K562 (cell line): ENCODE measurements around the gene FBXW10B. TPM values are rescaled to one million over a fixed set of nuclear protein-coding genes. Genes with fewer than 3 reads are reported as not detected.

Experiments
- ATAC-seq: fragments of 200-7000 bp; cut with Tn5 transposase; 3 replicates; pipeline ENCODE4 v1.9.1; 2020; ENCODE audit warnings: moderate library complexity
- BruUV-seq: library from RNA; stranded (reverse); fragments of 400-500 nt; replicated peaks from 2 replicates; lab custom pipeline; 2021; lab: Mats Ljungman, UMichigan
- CTCF ChIA-PET: fragments of 300-600 bp; formaldehyde crosslinking; extraction: SDS; loops from one replicate; lab custom pipeline; 2021; ENCODE audit warnings: low intra/inter-chr PET ratio; lab: Yijun Ruan, JAX
- POLR2A ChIA-PET: fragments of 300-600, 350-650 bp; sonication (Branson Sonifier 250); formaldehyde crosslinking; extraction: SDS; loops from one replicate; lab custom pipeline; 2021; ENCODE audit warnings: antibody characterized with exemption, inconsistent platforms; lab: Yijun Ruan, JAX
- DNase-seq, 4 experiments: peaks; one replicate each; pipeline versions ENCODE4 v3.0.0 to v3.0.0-alpha.2; 2011 to 2018; ENCODE audit warnings: low spot score in 3 of 4, mixed read lengths in 3 of 4; ENCODE audit errors: extremely low read depth in 1 of 4
- FAIRE-seq: peaks from 2 replicates; lab custom pipeline; 2011; peaks lifted over from hg19 to GRCh38; lab: Jason Lieb, UNC
- H2AFZ ChIP-seq: 2 replicates; pipeline ENCODE4 v1.6.0; 2011; ENCODE audit warnings: low read depth, low read length, control low read depth, inconsistent platforms
- H3K27ac ChIP-seq: fragments of 200-600 bp; 3 replicates; pipeline ENCODE4 v1.8.0; 2011; ENCODE audit warnings: low read depth, mild to moderate bottlenecking, control low read depth, inconsistent platforms, low read length, moderate library complexity, mixed read lengths; ENCODE audit errors: extremely low read depth
- H3K27me3 ChIP-seq, 2 experiments: fragments of 300-600 bp in 1 of 2; 2 replicates in 1 of 2; 3 replicates in 1 of 2; pipeline versions ENCODE4 v1.6.0 to v1.8.0; 2011; ENCODE audit warnings: inconsistent platforms in 2 of 2, low read length in 2 of 2, mild to moderate bottlenecking in 1 of 2, mixed read lengths in 1 of 2, moderate library complexity in 1 of 2; ENCODE audit not compliant: control insufficient read depth in 2 of 2, insufficient read depth in 2 of 2
- H3K36me3 ChIP-seq: fragments of 300-600 bp; 3 replicates; pipeline ENCODE4 v1.8.0; 2011; ENCODE audit warnings: mild to moderate bottlenecking, low read length, inconsistent platforms; ENCODE audit not compliant: control insufficient read depth, insufficient read depth
- H3K4me1 ChIP-seq, 2 experiments: fragments of 200-600 bp in 1 of 2; replicated peaks in 1 of 2; 2 replicates in 1 of 2; 3 replicates in 1 of 2; pipeline versions ENCODE4 v1.5.1 to v1.8.0; 2011; ENCODE audit warnings: inconsistent platforms in 2 of 2, low read length in 2 of 2, mild to moderate bottlenecking in 1 of 2, mixed read lengths in 1 of 2, moderate library complexity in 1 of 2; ENCODE audit not compliant: control insufficient read depth in 2 of 2, insufficient read depth in 2 of 2
- H3K4me2 ChIP-seq: 2 replicates; pipeline ENCODE4 v1.6.1; 2011; ENCODE audit warnings: low read length, control low read depth, inconsistent platforms, mixed read lengths; ENCODE audit not compliant: insufficient read depth
- H3K4me3 ChIP-seq: fragments of 200-600 bp; sonication (generic), shearing (Covaris generic); 2 replicates; pipeline ENCODE4 v1.5.1; 2016; ENCODE audit warnings: control low read depth, inconsistent platforms
- H3K79me2 ChIP-seq: fragments of 200-600 bp; 3 replicates; pipeline ENCODE4 v1.8.0; 2011; ENCODE audit warnings: low read length, inconsistent platforms; ENCODE audit not compliant: control insufficient read depth, insufficient read depth
- H3K9ac ChIP-seq, 2 experiments: 2 replicates each; pipeline versions ENCODE4 v1.6.0 to v1.6.1; 2011; ENCODE audit warnings: low read depth in 2 of 2, low read length in 2 of 2, control low read depth in 1 of 2, inconsistent platforms in 1 of 2, mild to moderate bottlenecking in 1 of 2, mixed read lengths in 1 of 2; ENCODE audit not compliant: insufficient read depth in 1 of 2
- H3K9me1 ChIP-seq: one replicate; pipeline ENCODE4 v1.6.0; 2011; ENCODE audit warnings: inconsistent platforms, mild to moderate bottlenecking, low read length, moderate library complexity; ENCODE audit not compliant: control insufficient read depth, insufficient read depth
- H3K9me3 ChIP-seq: replicated peaks from 2 replicates; pipeline ENCODE4 v1.5.1; 2011; ENCODE audit warnings: low read depth, low read length, inconsistent platforms; ENCODE audit not compliant: control insufficient read depth, insufficient read depth
- H4K20me1 ChIP-seq: replicated peaks from 2 replicates; pipeline ENCODE4 v1.6.1; 2011; ENCODE audit warnings: low read length, inconsistent platforms, mixed read lengths; ENCODE audit not compliant: control insufficient read depth, insufficient read depth
- POLR2G ChIP-seq: fragments of 200-400 bp; formaldehyde crosslinking; IDR thresholded peaks from 2 replicates; pipeline ENCODE4 v1.6.1; 2017; ENCODE audit warnings: low read depth, mild to moderate bottlenecking, antibody characterized with exemption, low read length, moderate library complexity
- RBFOX2 ChIP-seq: fragments of 200-400 bp; formaldehyde crosslinking; IDR thresholded peaks from 2 replicates; pipeline ENCODE4 v1.6.1; 2017; ENCODE audit warnings: low read depth, mild to moderate bottlenecking, low read length, moderate library complexity
- SMARCE1 ChIP-seq: fragments of 450-650 bp; IDR thresholded peaks from 2 replicates; pipeline ENCODE4 v1.7.1; 2016; ENCODE audit warnings: mild to moderate bottlenecking
- WGBS: fragments of 100-300 bp; shearing (Covaris generic); methylation state at CpG from one replicate; pipeline ENCODE4 v1.1.6; 2016; ENCODE audit warnings: low coverage, mixed read lengths; ENCODE audit not compliant: insufficient coverage; ENCODE audit errors: missing lambda C conversion rate; 5-methylcytosine and 5-hydroxymethylcytosine counted together
- in situ Hi-C: fragments of 300-500 bp; cut with MboI; formaldehyde crosslinking; loops from 4 replicates; pipeline ENCODE4 v1.15.0; 2018; ENCODE audit warnings: inconsistent platforms, mixed read lengths
- intact Hi-C: fragments of 100-400 bp; cut with micrococcal nuclease; formaldehyde crosslinking; loops from 2 replicates; pipeline ENCODE4 v1.14.2; 2022
- polyA plus RNA-seq, 8 experiments: library from polyadenylated mRNA; depleted of rRNA in 4 of 8; stranded (reverse) in 5 of 8; unstranded in 3 of 8; fragments of >200 nt; fragmentation: Nextera tagmentation in 2 of 8; fragmentation: Illumina TruSeq in 1 of 8; extraction: Ambion mirVana in 2 of 8; extraction: Trizol in 1 of 8; gene quantifications; 2 replicates each; pipeline versions ENCODE4 v1.2.1 to v1.2.3, GENCODE V29; 2011 to 2014; ENCODE audit warnings: inconsistent platforms in 1 of 8, missing spikeins in 1 of 8
- total RNA-seq, 7 experiments: library from RNA; depleted of rRNA in 6 of 7; stranded (reverse); fragments of >200 nt in 6 of 7; fragmentation: Illumina TruSeq in 2 of 7; extraction: Trizol in 2 of 7; gene quantifications; 2 replicates each; pipeline versions ENCODE4 v1.2.1 to v1.2.3, GENCODE V29; 2011 to 2021; ENCODE audit warnings: low replicate concordance in 1 of 7
- TF ChIP-seq, protein P1 (sequence below): fragments of 250-450 bp; sonication (Bioruptor Pico); IDR thresholded peaks from 2 replicates; pipeline ENCODE4 v1.8.0; 2021; ENCODE audit warnings: moderate library complexity, mild to moderate bottlenecking, inconsistent platforms

FBXW10B gene
- total and polyA plus RNA-seq, 9 of the 15 experiments (the other 6 are each of a cell fraction or from before 2014, with no cell fraction given) = 0.11 to 0.33 (median 0.16) TPM; not detected in 5

DNA sequence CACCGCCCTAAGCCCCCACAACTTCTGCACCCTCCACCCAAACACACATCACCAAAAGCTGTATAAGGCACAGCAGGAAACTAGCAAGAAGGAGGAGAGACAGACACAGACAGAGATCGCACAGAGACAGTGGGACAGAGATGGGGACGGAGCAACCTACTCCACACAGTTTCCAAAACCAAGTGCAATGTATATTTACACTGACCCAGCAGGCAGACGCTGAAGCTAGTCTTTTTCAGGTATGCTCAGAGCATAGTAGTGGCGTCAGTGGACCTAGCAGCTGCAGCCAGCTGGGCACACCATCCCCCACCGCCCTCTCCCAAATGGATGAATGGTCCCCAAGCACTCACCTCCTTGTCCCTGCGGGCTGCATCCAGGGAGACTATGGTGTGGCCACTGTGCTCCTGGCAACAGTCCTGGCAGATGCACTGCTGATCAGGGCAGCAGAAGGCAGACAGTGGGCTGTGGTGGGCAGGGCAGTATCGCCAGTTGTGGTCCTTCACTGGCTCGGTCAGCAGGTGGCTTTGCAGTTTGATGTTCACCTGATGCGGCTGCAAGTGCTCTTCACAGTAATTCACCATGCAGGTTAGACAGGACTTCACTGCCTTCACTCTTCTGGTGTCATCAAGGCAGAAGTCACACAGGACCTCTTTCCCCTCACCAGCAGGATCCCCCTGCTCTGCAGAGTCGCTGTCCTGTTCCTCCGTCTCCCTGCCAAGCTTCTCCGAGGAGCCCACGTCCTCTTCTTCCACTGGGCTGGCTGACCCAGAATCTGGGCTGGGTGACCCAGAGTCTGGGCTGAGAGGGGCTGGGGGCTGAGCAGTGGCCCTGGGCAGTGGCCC, 31.5 kb upstream of the FBXW10B start:
- TF ChIP-seq, protein P1, sequence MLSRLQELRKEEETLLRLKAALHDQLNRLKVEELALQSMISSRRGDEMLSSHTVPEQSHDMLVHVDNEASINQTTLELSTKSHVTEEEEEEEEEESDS = no peak
- TF ChIP-seq SMARCE1 (no peak), POLR2G (peak; percentile 46; the same call in 1 of the 2 replicates), RBFOX2 (peak; percentile 55; the same call in 1 of the 2 replicates)
- Histone ChIP-seq H3K4me1 (peaks cover 10 to 11% of the 10 kb centered on the region in 2 experiments), H3K27ac (peak overlapping the region; percentile 53; the same call in 2 of the 3 replicates), H2AFZ (no peak overlapping the region), H3K9me1 (no peaks in the 10 kb centered on the region), H3K79me2 (no peaks in the 10 kb centered on the region), H3K4me3 (peak overlapping the region; percentile 14; the same call in 1 of the 2 replicates), H3K9ac (peak overlapping the region; percentile 50 to 78; a peak in 3 of 4 replicates), H3K27me3 (no peaks in the 10 kb centered on the region), H4K20me1 (no peaks in the 10 kb centered on the region), H3K4me2 (peak overlapping the region; percentile 51; the same call in 1 of the 2 replicates), H3K9me3 (no peaks in the 10 kb centered on the region), H3K36me3 (no peaks in the 10 kb centered on the region)
- FAIRE-seq = no peak
- DNase-seq = no peak
- 55% methylated on average over 13 of the region's 14 CpGs for WGBS
- intact Hi-C loops (no loop called here), in situ Hi-C loops (no loop called here)
- TSS peak; percentile 65 for BruUV-seq
- ChIA-PET POLR2A (interaction anchor here (0.7 kb wide), 1 partner anchor 323 kb away, joined by 3 read pairs; no protein-coding TSS in a partner anchor), CTCF (interaction anchor here (0.6 kb wide), 1 partner anchor 875 kb away, joined by 3 read pairs; no protein-coding TSS in a partner anchor)
- ATAC-seq = no peak; the same call in 2 of the 3 replicates
